Tibial nerve (tissue), 4 donors: ENCODE data around the gene ANKRD66.

ENCODE experiments used
- CTCF ChIP-seq, 5 experiments: fragments of 200-600 bp in 3 of 5; fragments of 450-650 bp in 2 of 5; sonication (generic) in 3 of 5; IDR thresholded peaks; one replicate each; pipeline ENCODE4 v1.5.1; 2016 to 2019; ENCODE audit warnings: antibody characterized with exemption in 5 of 5, mild to moderate bottlenecking in 3 of 5, moderate library complexity in 2 of 5
- EP300 ChIP-seq, 2 donors: sonication (generic); formaldehyde crosslinking; IDR thresholded peaks; one replicate each; pipeline ENCODE4 v1.6.1; 2017; ENCODE audit warnings: antibody characterized with exemption in 2 of 2, mild to moderate bottlenecking in 1 of 2
- POLR2A ChIP-seq, 2 donors: fragments of 450-650 bp; IDR thresholded peaks; one replicate each; pipeline ENCODE4 v1.6.1; 2017; ENCODE audit warnings: antibody characterized with exemption in 2 of 2, mild to moderate bottlenecking in 2 of 2, moderate library complexity in 2 of 2

GRCh38 chr6:46715141-46715540 is 31.6 kb upstream of the ANKRD66 start:
- TF ChIP-seq CTCF (IDR thresholded peaks at IDR 0.05) (no peak), EP300 (IDR thresholded peaks at IDR 0.05) (no peak), POLR2A (IDR thresholded peaks at IDR 0.05) (no peak)
